Heart left ventricle (tissue), 13 donors: ENCODE data around the gene CES2.

ENCODE experiments used
- POLR2A ChIP-seq, 2 donors: fragments of 450-650 bp; IDR thresholded peaks; one replicate each; pipeline ENCODE4 v1.6.1; 2017; ENCODE audit warnings: antibody characterized with exemption in 2 of 2, mild to moderate bottlenecking in 2 of 2, moderate library complexity in 2 of 2
- TF ChIP-seq, protein P1 (sequence below), 12 donors: fragments of 200-600 bp; sonication (generic) in 4 of 12; IDR thresholded peaks; one replicate each; pipeline versions ENCODE4 v1.5.0 to v1.8.0; 2018 to 2022; ENCODE audit warnings: antibody characterized with exemption in 12 of 12, mild to moderate bottlenecking in 5 of 12
- donor health status: ischemic (EF 13 %, LVEDD 7.1; RV severe dilation, severe dysfunction).
- donor health status: DM: no; HTN: yes; CAD: no.
- donor health status: DM: no; HTN: no; CAD: no.
- donor health status: ischemic (EF 25% LVEDD 6.9; RV normal size, moderate dysfunction).
- donor health status: ischemic (EF 25% LVEDD 5.7; RV mildly dilated, moderate dysfunction).
- donor health status: ischemic (EF 35%, LVEDD 5.7; RV mildly dilated, moderate dysfunction).
- donor health status: nonischemic (EF 11% LVEDD 7.7; RV severe dilation, severe dysfunction).
- donor health status: DM: yes; HTN: yes; CAD: no.
- donor health status: PGD.
- donor health status: ischemic (EF 29% LVEDD 5.4; RV normal size, mild dysfunction).
- donor health status: nonischemic (EF 23%, LVEDD 6.1; RV moderate dilation, normal function).

DNA sequence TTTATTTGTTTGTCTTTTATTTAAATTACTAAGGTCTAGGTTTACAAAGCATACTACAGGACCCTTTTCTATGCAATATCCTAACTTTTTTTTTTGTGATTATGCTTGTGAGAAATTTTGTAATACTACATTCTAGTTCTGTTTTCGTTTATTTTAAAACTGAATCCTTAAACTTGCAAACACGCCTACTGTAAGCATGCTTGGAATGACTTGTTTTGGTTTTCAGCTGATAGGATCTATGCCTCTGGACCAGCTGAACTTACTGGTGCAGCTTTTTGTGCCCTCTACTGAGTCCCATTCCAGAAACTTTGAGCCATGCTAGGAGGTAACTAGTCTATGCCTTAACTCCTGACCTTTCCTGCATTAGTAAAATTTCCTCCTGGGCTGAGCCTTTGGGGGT lies 49.0 kb upstream of the CES2 start:
- TF ChIP-seq, protein P1, sequence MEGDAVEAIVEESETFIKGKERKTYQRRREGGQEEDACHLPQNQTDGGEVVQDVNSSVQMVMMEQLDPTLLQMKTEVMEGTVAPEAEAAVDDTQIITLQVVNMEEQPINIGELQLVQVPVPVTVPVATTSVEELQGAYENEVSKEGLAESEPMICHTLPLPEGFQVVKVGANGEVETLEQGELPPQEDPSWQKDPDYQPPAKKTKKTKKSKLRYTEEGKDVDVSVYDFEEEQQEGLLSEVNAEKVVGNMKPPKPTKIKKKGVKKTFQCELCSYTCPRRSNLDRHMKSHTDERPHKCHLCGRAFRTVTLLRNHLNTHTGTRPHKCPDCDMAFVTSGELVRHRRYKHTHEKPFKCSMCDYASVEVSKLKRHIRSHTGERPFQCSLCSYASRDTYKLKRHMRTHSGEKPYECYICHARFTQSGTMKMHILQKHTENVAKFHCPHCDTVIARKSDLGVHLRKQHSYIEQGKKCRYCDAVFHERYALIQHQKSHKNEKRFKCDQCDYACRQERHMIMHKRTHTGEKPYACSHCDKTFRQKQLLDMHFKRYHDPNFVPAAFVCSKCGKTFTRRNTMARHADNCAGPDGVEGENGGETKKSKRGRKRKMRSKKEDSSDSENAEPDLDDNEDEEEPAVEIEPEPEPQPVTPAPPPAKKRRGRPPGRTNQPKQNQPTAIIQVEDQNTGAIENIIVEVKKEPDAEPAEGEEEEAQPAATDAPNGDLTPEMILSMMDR (IDR thresholded peaks at IDR 0.05), result no peak
- TF ChIP-seq POLR2A (IDR thresholded peaks at IDR 0.05), result no peak
